ENCODE data around the gene RNF123.

DNA sequence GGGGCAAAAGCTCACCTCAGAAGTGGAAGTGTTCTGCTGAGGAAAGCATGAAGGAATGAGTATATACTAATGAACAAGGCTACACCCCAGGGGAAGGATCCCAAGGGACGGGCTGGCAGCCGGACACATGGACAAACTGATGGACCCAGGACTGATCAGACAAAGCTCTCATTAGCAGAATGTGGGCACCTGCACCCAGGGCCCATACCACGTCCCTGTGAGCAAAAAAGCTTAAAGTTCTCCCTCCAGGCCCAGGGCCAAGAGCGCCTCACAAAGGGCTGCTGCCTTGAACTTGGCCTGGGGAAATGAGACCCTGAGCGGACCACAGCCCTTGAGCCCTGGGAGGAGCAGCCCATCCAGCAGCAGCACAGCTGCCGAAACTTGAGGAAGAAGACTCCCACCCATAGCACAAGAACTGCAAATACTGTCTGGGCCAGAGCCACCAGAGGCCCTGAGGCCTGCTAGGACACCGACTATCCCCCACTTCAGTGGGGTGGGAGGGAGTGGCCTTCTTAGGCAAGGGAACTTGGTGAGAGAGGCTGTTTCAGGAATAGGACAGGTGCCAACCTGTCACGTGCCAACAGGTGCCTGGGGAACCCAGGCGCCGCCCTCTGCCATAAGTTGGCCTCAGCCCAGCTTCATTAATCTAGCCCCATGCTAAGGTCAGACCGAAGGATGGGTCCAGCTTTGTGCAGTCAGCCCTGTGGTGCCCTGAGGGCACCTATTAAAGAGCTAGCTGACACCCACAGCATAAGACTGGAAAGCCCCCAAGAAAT is 36.7 kb downstream of the RNF123 start:
- TF ChIP-seq, protein P1, sequence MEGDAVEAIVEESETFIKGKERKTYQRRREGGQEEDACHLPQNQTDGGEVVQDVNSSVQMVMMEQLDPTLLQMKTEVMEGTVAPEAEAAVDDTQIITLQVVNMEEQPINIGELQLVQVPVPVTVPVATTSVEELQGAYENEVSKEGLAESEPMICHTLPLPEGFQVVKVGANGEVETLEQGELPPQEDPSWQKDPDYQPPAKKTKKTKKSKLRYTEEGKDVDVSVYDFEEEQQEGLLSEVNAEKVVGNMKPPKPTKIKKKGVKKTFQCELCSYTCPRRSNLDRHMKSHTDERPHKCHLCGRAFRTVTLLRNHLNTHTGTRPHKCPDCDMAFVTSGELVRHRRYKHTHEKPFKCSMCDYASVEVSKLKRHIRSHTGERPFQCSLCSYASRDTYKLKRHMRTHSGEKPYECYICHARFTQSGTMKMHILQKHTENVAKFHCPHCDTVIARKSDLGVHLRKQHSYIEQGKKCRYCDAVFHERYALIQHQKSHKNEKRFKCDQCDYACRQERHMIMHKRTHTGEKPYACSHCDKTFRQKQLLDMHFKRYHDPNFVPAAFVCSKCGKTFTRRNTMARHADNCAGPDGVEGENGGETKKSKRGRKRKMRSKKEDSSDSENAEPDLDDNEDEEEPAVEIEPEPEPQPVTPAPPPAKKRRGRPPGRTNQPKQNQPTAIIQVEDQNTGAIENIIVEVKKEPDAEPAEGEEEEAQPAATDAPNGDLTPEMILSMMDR (conservative IDR thresholded peaks at IDR 0.05; ENCODE audit: low read depth in 2 of 2): no peak
- TF ChIP-seq CREB1 (CRISPR knock-in tag; IDR thresholded peaks at IDR 0.05; ENCODE audit: low read depth) (no peak), ZNF114 (CRISPR knock-in tag; IDR thresholded peaks at IDR 0.05) (no peak), JUNB (IDR thresholded peaks at IDR 0.05; ENCODE audit: unreplicated experiment) (no peak), EZH2 (IDR thresholded peaks at IDR 0.05; ENCODE audit: low read depth, unreplicated experiment) (no peak)

All from GM23338 (cell line).